Fibroblast of lung (primary cell): Measurements from ENCODE around the gene PLEKHA7. TPM values are rescaled to one million over a fixed set of nuclear protein-coding genes. Genes with fewer than 3 reads are reported as not detected.

Experiments used
- DNase-seq, 2 donors: peaks; one replicate each; pipeline versions ENCODE4 v3.0.0 to v3.0.0-alpha.2; 2010; ENCODE audit warnings: low read depth in 2 of 2
- H2AFZ ChIP-seq: 2 replicates; pipeline ENCODE4 v1.5.1; 2012; ENCODE audit warnings: low read length, control low read depth, inconsistent platforms
- H3K27ac ChIP-seq: 2 replicates; pipeline ENCODE4 v1.5.1; 2011; ENCODE audit warnings: low read length, control low read depth; ENCODE audit not compliant: insufficient read depth
- H3K27me3 ChIP-seq: 2 replicates; pipeline ENCODE4 v1.5.1; 2011; ENCODE audit warnings: mild to moderate bottlenecking, low read length; ENCODE audit not compliant: control insufficient read depth, insufficient read depth
- H3K36me3 ChIP-seq: 2 replicates; pipeline ENCODE4 v1.5.1; 2011; ENCODE audit warnings: low read length; ENCODE audit not compliant: control insufficient read depth, insufficient read depth
- H3K4me1 ChIP-seq: 2 replicates; pipeline ENCODE4 v1.5.1; 2011; ENCODE audit warnings: low read length; ENCODE audit not compliant: control insufficient read depth, insufficient read depth; ENCODE audit errors: extremely low read depth
- H3K4me2 ChIP-seq: 2 replicates; pipeline ENCODE4 v1.5.1; 2011; ENCODE audit warnings: low read length, control low read depth; ENCODE audit not compliant: insufficient read depth; ENCODE audit errors: extremely low read depth
- H3K4me3 ChIP-seq, 4 experiments: fragments of 200-600 bp in 1 of 4; sonication (generic) in 1 of 4; replicated peaks in 1 of 4; 2 replicates each; pipeline ENCODE4 v1.5.1; 2011 to 2016; ENCODE audit warnings: low read length in 4 of 4, low read depth in 3 of 4, mild to moderate bottlenecking in 3 of 4, control low read depth in 2 of 4, inconsistent platforms in 1 of 4, mixed read lengths in 1 of 4; ENCODE audit not compliant: insufficient read depth in 1 of 4; ENCODE audit errors: control extremely low read depth in 1 of 4
- H3K79me2 ChIP-seq: 2 replicates; pipeline ENCODE4 v1.5.1; 2012; ENCODE audit warnings: mild to moderate bottlenecking, low read length, inconsistent platforms; ENCODE audit not compliant: control insufficient read depth, insufficient read depth
- H3K9ac ChIP-seq: 2 replicates; pipeline ENCODE4 v1.5.1; 2011; ENCODE audit warnings: mild to moderate bottlenecking, low read length, control low read depth; ENCODE audit not compliant: insufficient read depth
- H3K9me3 ChIP-seq: 2 replicates; pipeline ENCODE4 v1.5.1; 2012; ENCODE audit warnings: low read depth, low read length; ENCODE audit not compliant: control insufficient read depth, insufficient read depth
- H4K20me1 ChIP-seq: 2 replicates; pipeline ENCODE4 v1.5.1; 2011; ENCODE audit warnings: low read length; ENCODE audit not compliant: control insufficient read depth, insufficient read depth; ENCODE audit errors: extremely low read depth
- CTCF ChIP-seq, 2 donors: IDR thresholded peaks in 1 of 2; conservative IDR thresholded peaks in 1 of 2; 1 replicate in 1 of 2; 2 replicates in 1 of 2; pipeline ENCODE4 v1.5.1; 2011 to 2012; ENCODE audit warnings: low read length in 2 of 2, control low read depth in 1 of 2, inconsistent platforms in 1 of 2, low read depth in 1 of 2, mild to moderate bottlenecking in 1 of 2
- EZH2 ChIP-seq: IDR thresholded peaks from 2 replicates; pipeline ENCODE4 v1.5.1; 2012; ENCODE audit warnings: low read length, control low read depth, mild to moderate bottlenecking; ENCODE audit errors: missing control alignments
- polyA plus RNA-seq, 2 donors: library from polyadenylated mRNA; depleted of rRNA in 1 of 2; stranded (reverse) in 1 of 2; unstranded in 1 of 2; fragments of >200 nt; gene quantifications; 2 replicates each; pipeline ENCODE4 v1.2.1, GENCODE V29; 2011 to 2012; ENCODE audit warnings: missing spikeins in 1 of 2
- total RNA-seq: library from RNA; depleted of rRNA; stranded (reverse); fragments of >200 nt; gene quantifications from 2 replicates; pipeline ENCODE4 v1.2.1, GENCODE V29; 2014

The PLEKHA7 gene
- total and polyA plus RNA-seq, 2 donors (not counting 1 experiment from before 2014, with no cell fraction given), result 0.11 to 0.17 TPM

GRCh38 chr11:16745950-16746605, 268.1 kb downstream of the PLEKHA7 start:
- H3K4me2 ChIP-seq, result no peak overlapping the region
- no peaks in the 10 kb centered on the region for H3K4me1 ChIP-seq
- no peak overlapping the region for H3K9ac ChIP-seq
- no peak overlapping the region for H3K27ac ChIP-seq
- H2AFZ ChIP-seq, result no peak overlapping the region
- peaks cover 2% of the 10 kb centered on the region for H4K20me1 ChIP-seq
- H3K9me3 ChIP-seq, result no peaks in the 10 kb centered on the region
- peaks cover 40% of the 10 kb centered on the region for H3K79me2 ChIP-seq
- H3K36me3 ChIP-seq, result peaks cover 8% of the 10 kb centered on the region
- no peak for TF ChIP-seq CTCF (conservative IDR thresholded peaks at IDR 0.05 in 1 of 2, IDR thresholded peaks at IDR 0.05 in 1 of 2; ENCODE audit: low read depth in 1 of 2, low read length in 2 of 2)
- TF ChIP-seq EZH2, result no peak
- DNase-seq, result no peak
- H3K4me3 ChIP-seq, result no peak overlapping the region
- H3K27me3 ChIP-seq, result no peaks in the 10 kb centered on the region

GRCh38 chr11:16744128-16744725, 270.0 kb downstream of the PLEKHA7 start:
- DNase-seq, result no peak
- H3K27me3 ChIP-seq, result no peaks in the 10 kb centered on the region
- H3K79me2 ChIP-seq, result peaks cover 57% of the 10 kb centered on the region
- H4K20me1 ChIP-seq, result peaks cover 2% of the 10 kb centered on the region
- H3K9ac ChIP-seq, result no peak overlapping the region
- no peak for TF ChIP-seq EZH2
- no peak for TF ChIP-seq CTCF (conservative IDR thresholded peaks at IDR 0.05 in 1 of 2, IDR thresholded peaks at IDR 0.05 in 1 of 2; ENCODE audit: low read depth in 1 of 2, low read length in 2 of 2)
- no peaks in the 10 kb centered on the region for H3K9me3 ChIP-seq
- no peak overlapping the region for H3K4me2 ChIP-seq
- peaks cover 3% of the 10 kb centered on the region for H3K36me3 ChIP-seq
- no peak overlapping the region for H2AFZ ChIP-seq
- H3K4me1 ChIP-seq, result no peaks in the 10 kb centered on the region
- no peak overlapping the region for H3K27ac ChIP-seq
- no peak overlapping the region for H3K4me3 ChIP-seq

GRCh38 chr11:16743478-16743877, 270.7 kb downstream of the PLEKHA7 start:
- Histone ChIP-seq H3K27me3 (no peaks in the 10 kb centered on the region), H3K4me3 (no peak overlapping the region), H4K20me1 (peaks cover 2% of the 10 kb centered on the region), H3K27ac (no peak overlapping the region), H2AFZ (no peak overlapping the region), H3K9me3 (no peaks in the 10 kb centered on the region), H3K79me2 (peaks cover 64% of the 10 kb centered on the region), H3K36me3 (peaks cover 3% of the 10 kb centered on the region), H3K4me1 (no peaks in the 10 kb centered on the region), H3K9ac (no peak overlapping the region), H3K4me2 (no peak overlapping the region)
- DNase-seq, result no peak
- TF ChIP-seq EZH2, result no peak
- TF ChIP-seq CTCF (conservative IDR thresholded peaks at IDR 0.05 in 1 of 2, IDR thresholded peaks at IDR 0.05 in 1 of 2; ENCODE audit: low read depth in 1 of 2, low read length in 2 of 2), result no peak
